Skeletal muscle cell (primary cell): ENCODE data around the gene TMEM123.
"Not testable (repeated sequence)": the region's sequence is repeated elsewhere in the genome, so short reads cannot be mapped to it uniquely, and the experiment has no call there.

ENCODE experiments used
- DNase-seq: peaks from one replicate; pipeline ENCODE4 v3.0.0-alpha.2; 2010; ENCODE audit warnings: low read depth
- H3K4me3 ChIP-seq: 2 replicates; pipeline ENCODE4 v1.5.1; 2011; ENCODE audit warnings: low read depth, mild to moderate bottlenecking, control low read depth, low read length, moderate library complexity

Gene TMEM123

DNA sequence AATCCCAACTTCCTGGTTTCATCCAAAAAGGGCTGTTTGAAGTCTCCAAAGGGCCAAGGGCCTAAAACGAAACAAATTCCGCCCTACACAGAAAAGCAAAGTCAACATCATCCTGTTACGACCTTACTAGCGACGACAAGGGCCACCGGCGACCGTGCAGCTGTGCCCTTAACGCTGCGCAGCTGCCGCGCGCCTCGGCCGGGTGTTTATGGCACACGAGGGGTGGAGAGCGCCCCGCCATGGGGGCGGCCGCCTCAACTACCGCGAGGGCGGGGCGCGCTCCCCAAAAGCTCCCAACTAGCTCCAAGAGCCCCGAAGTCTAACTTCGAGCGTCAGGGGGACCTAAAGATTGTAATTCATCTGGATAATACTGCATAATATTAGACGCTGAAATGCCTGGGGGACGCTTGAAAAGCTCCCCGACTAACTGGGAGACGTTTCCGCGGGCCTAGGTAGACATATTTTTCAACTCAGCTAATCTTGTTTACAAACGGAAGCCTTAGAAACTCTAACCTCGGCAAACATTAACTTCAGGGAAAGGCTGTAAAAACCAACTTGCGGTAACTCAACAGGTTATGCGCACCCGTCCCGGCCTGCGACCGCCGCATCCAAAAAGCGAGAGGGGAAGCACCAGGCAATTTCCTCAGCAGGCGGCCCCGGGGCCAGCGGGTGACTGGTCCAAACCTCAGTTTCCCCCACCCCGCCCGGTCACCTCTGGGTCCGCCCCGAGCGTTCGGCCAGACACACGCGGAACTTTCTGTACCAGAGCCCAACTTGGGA lies 694 bp downstream of the TMEM123 start:
- peak overlapping the region; percentile 88 for H3K4me3 ChIP-seq
- no peak for DNase-seq

DNA sequence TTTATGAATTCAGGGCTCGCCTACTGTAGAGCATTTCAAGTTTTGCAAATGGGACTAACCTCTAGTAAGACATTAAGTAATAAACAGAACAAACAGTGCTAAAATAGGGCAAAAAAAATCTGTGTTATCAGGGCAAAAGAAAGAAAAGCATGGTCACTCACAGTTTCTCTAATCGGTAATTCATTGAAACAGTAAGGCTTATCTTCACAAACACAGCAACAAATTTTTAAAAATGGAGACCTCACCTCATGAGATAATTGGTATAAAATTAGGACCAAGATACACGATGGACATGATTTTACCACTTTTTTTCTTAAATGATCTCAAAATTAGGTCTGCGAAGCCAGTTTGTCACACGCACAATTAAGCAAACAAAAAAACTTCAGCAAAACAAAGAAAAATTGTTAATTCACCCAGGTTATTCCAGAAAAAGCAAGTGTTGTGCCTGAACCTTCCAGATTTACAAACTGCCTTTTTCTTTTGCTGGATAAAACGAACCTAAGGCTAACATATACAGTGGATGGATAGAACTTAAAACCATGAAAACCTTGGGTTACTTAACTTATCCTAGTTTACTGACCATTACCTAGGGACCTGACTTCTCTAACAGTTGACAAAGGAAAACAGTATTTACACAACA lies 1.4 kb downstream of the TMEM123 start:
- H3K4me3 ChIP-seq = peak overlapping the region; percentile 88
- DNase-seq = no peak

DNA sequence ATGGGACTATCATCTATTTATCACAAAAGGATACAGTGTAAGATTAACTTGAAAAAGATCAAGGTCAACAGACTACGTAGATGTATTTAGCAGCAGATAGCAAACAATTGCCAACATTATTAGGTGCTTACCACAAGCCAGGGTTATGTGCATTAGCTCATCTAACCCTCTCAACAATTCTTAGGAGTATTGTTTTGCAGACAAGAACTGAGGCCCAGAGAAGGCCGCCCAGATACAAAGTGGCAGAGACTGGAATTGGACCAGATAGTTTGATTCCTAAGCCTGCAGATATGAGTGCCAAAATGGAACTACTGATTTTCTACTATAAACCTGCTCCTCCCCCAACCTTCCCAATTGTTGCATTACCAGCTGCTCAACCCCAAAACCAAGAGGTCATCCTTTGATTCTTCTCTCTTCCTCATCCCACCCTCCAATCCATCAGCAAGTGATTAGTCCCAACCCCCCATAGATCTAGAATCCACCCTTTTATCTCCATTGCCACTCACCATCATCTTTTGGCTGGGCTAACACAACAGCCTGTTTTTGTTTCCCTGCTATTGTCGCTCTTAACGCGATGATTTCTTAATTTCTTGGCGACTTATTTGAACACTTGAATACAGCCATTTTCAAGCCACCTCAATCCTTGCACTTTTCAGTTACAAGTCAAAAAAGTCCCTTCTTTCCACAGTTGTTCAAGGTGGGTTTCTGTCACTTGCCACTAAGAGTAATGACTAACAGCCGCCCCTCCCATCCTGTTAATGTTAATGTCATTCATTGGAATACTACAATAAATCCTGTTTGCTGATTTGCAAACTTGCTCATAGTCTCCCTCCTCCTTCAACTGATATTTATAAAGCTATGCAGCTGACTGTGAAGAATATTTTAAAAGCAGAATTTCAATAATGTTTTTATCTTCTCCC lies 2.7 kb downstream of the TMEM123 start:
- DNase-seq = no peak
- H3K4me3 ChIP-seq = no peak overlapping the region

DNA sequence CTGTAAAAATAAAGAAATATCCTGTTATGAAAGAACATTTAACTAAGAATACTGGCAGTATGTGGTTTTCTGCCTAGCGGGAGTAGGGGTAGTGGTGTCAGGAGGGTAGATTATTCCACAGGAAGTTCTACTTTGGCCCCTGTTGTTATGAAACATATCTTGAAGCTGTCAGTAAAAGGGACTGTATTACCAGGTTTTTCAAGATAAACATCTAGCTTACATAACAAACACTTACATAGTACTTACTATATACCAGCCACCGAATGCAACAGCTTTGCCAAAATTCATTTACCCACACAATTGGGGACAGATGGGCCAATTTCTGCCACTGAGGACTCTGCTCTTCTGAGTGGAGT lies 3.7 kb downstream of the TMEM123 start:
- no peak overlapping the region for H3K4me3 ChIP-seq
- no peak for DNase-seq

DNA sequence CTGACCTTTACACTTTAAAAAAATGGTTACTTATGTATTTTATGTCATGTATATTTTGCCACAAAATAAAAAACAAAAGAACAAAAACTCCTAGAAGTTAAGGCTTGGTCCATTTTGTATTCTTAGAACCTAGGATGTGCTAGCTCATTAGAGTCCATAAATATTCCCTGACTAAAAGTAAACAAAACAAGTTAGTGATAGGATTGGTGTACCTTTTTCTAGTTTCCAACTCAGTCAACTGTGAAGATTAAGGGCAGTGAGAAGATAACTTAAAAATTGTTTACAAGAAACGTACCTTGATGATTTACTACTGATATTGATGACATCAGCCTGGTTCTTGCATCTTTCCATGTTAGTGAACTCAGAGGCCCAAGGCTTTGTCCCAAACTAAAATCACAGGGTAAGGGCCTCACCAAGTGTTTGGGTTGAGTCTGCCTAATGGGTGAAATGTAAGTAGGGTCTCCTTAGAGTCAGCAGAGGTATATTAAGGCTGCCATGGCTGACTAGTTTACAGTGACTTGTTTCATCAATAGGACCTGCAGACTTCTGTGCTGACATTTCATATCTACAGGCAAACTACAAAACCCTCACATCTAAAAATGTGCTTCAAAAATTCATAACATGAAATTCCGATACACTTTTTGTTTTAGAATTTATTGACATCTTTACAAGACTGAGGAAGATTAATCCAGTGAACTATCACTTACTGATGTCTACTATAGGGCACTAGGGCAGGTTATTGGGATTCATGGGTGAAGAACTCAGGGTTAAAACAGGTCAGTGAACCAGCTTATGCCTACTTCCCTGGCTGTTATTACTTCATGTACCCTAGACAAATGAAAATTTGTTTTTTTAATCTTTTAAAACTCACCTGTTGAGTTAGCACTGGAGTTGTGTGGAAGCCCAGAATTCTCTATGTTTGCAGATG lies 4.4 kb downstream of the TMEM123 start:
- DNase-seq = no peak
- no peak overlapping the region for H3K4me3 ChIP-seq

DNA sequence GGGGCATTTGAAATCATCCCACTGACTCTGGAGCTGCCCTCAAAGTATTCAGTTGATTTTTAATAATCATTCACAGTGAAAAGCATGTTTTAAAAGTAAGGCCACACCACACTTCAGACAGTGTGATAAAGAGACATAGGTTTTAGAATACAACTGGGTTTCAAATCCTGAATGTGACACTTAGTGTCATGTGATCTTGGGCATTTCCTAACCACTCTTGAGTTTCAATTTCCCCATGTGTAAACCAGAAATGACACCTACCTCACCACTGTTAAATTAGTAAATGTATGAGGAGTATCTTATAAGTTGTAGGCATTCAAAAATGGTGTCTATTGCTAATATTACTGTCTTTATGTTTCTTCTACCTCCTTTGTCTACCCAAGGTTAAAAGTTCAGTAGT lies 5.4 kb downstream of the TMEM123 start:
- H3K4me3 ChIP-seq = no peak overlapping the region
- DNase-seq = no peak

DNA sequence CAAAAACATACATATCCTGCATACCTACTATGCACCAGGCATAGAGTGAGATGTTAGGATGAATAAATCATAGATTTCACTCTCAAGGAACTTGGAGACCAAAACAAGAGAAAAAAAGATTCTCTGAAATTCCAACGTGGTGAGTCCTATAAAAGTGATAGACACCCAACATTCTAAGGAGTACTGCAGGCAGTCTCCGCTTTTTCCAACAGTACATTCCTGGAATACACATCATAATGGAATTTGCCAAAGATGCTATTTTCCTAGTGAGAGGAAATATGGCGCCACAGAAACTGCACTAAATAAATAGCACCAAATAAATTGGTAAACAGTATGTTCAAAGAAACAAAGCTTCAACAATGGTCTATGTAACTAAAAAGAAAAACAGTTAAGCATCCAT lies 6.0 kb downstream of the TMEM123 start:
- DNase-seq = peak; percentile 39
- H3K4me3 ChIP-seq = no peak overlapping the region

DNA sequence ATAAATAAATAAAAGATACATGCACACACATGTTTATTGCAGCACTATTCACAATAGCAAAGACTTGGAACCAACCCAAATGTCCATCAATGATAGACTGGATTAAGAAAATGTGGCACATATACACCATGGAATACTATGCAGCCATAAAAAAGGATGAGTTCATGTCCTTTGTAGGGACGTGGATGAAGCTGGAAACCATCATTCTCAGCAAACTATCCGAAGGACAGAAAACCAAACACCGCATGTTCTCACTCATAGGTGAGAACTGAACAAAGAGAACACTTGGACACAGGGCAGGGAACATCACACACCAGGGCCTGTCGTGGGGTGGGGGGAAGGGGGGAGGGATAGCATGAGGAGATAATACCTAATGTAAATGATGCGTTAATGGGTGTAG lies 7.9 kb downstream of the TMEM123 start:
- DNase-seq, H3K4me3 ChIP-seq: not testable (repeated sequence)

DNA sequence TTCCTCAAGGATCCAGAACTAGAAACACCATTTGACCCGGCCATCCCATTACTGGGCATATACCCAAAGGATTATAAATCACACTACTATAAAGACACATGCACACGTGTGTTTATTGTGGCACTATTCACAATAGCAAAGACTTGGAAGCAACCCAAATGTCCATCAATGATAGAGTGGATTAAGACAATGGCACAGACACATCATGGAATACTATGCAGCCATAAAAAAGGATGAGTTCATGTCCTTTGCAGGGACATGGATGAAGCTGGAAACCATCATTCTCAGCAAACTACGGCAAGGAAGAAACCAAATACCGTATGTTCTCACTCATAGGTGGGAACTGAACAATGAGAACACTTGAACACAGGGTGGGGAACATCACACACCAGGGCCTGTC lies 8.4 kb downstream of the TMEM123 start:
- H3K4me3 ChIP-seq, DNase-seq: not testable (repeated sequence)

DNA sequence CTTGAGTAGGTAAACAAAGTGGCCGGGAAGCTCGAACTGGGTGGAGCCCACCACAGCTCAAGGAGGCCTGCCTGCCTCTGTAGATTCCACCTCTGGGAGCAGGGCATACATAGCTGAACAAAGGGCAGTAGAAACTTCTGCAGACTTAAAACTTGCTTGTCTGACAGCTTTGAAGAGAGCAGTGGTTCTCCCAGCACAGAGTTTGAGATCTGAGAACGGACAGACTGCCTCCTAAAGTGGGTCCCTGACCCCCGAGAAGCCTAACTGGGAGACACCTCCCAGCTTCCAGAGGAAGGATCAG lies 13.6 kb downstream of the TMEM123 start:
- DNase-seq, H3K4me3 ChIP-seq: not testable (repeated sequence)

DNA sequence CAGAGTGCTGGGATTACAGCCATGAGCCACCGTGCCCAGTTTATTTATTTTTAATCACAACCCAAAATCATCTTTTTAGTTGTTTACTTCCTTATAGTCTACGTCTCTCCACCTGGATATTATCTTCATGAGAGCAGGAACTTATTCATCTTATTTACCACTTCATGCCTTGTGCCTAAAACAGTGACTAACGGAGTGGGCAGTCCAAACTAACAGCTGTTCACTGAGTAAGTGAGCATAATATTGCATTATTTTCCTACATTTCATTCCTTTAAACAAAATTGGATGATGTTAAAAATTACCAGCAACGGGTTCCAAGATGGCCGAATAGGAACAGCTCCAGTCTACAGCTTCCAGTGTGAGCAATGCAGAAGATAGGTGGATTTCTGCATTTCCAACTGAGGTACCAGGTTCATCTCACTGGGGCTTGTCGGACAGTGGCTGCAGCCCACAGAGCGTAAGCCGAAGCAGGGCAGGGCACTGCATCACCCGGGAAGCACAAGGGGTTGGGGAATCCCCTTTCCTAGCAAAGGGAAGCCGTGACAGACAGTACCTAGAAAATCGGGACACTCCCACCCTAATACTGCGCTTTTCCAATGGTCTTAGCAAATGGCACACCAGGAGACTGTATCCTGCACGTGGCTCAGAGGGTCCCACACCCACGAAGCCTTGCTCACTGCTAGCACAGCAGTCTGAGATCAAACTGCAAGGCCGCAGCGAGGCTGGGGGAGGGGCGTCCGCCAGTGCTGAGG lies 14.1 kb downstream of the TMEM123 start:
- H3K4me3 ChIP-seq = no peak overlapping the region
- no peak for DNase-seq

DNA sequence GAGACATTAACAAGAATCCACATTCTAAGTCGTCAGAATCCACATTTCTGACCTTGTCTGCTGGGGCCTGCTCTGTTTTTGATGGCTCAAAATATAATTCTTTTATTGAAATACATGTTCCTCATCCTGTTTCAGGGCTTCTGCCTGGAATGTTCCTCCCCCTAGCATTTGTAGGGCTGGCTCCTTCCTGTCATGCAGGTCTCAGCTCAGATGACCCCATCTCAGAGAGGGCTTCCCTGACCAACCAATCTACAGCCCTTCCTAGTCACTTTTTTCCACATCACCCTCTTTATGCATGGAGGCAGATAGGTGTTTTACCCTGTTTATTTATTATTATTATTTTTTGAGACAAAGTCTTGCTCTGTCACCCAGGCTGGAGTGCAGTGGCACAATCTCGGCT lies 14.8 kb downstream of the TMEM123 start:
- H3K4me3 ChIP-seq = no peak overlapping the region
- DNase-seq = no peak

DNA sequence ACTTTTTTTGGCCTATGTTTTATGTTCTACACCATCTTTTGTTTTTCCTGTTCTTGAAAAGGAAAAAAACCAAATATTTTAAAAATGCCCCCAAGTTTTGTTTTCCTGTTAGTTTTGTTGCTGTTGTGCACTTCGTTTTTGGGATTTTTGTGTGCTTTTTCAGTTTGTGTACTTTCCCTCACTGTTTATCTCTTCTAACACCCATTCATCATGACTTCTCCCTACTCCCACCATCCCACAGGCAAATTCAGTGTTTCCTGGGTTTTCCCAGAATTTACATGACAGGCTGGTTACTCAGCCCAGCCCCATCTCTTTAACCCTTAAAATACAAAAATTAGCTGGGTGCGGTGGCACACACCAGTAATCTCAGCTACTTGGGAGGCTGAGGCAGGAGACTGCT lies 15.6 kb downstream of the TMEM123 start:
- no peak for DNase-seq
- H3K4me3 ChIP-seq = no peak overlapping the region

DNA sequence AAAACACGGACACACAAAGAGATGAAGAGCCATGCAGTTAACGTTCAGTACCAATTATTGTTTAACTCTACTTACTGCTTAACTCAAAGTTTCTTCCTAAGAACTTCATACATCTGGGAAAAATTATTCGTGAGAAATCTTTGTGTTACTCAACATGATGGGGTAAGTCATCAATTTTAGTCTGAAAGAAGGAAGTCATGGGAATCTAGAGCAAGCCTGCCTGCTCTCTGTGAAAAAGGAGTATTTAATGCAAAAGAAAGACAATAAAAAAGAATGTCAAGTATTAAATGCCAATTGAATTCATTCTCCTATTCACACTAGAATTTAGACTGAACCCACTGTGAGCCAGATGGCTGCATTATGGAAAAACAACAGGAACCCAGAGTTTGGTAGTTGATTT lies 16.0 kb downstream of the TMEM123 start:
- H3K4me3 ChIP-seq = no peak overlapping the region
- no peak for DNase-seq

DNA sequence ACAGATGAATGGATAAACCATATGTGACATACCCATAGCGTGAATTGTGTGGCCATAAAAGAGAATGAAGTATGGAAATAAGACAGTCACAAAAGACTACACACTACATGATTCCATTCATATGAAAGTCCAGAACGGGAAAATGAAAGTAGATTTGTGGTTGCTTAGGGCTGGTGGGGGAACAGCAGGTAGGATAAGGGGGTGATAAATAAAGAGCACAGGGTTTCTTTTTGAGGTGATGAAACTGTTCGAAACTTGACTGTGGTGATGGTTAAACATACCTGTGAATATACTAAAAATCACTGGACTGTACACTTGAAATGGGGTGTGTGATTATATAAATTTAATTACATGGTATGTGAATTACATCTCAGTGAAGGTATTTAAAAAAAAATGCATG lies 16.9 kb downstream of the TMEM123 start:
- DNase-seq = no peak
- H3K4me3 ChIP-seq = no peak overlapping the region

DNA sequence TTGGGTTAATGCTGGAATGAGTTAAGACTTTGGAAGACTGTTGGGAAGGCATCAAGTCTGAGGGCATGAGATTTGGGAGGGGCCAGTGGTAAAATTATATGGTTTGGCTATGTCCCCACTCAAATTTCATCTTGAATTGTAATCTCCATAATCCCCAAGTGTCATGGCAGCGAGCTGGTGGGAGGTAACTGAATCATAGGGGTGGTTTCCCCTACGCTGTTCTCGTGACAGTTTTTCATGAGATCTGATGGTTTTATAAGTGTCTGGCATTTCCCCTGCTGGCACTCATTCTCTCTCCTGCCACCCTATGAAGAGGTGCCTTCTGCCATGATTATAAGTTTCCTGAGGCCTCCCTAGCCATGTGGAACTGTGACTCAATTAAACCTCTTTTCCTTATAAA lies 19.0 kb downstream of the TMEM123 start:
- not testable (repeated sequence) for H3K4me3 ChIP-seq, DNase-seq

DNA sequence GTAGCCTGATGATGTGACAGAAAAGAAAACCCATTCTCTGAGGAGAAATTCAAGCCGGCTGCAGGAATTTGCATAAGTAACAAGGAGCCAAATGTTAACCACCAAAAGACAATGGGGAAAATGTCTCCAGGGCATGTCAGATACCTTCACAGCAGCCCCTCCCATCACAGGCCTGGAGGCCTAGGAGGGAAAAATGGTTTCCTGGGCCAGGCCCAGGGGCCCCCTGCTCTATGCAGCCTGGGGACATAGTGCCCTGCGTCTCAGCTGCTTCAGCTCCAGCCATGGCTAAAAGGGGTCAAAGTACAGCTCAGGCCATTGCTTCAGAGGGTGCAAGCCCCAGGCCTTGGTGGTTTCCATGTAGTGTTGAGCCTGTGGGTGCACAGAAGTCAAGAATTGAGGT lies 20.0 kb downstream of the TMEM123 start:
- not testable (repeated sequence) for DNase-seq, H3K4me3 ChIP-seq

DNA sequence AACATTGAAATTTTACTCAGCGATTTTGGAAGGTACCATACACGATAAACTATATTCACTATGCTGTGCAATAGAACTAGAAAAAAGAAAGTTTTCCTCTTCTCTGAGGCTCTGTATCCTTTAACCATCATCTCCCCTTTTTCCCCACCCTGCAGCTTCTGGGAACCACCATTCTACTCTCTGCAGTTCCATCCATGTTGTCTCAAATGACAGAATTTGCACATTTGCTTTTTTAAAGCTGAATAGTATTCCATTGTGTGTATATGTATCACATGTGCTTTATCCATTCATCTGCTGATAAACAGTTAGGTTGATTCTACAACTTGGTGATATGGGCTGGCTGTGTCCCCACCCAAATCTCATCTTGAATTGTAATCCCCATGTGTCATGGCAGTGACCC lies 21.2 kb downstream of the TMEM123 start:
- H3K4me3 ChIP-seq = no peak overlapping the region
- DNase-seq = no peak
